GM19324 (cell line): ENCODE data around the gene TGFBR1.
"Not testable (repeated sequence)": the region's sequence is repeated elsewhere in the genome, so short reads cannot be mapped to it uniquely, and the experiment has no call there.

Experiments used
- ATAC-seq: cut with Tn5 transposase; IDR thresholded peaks from one replicate; pipeline ENCODE4 v1.9.1; 2021; ENCODE audit warnings: mild to moderate bottlenecking, moderate library complexity; ENCODE audit not compliant: unreplicated experiment, low FRiP score

Gene TGFBR1

GRCh38 chr9:99075246-99075912 lies 29.5 kb upstream of the TGFBR1 start:
- ATAC-seq = no peak

- no peak for ATAC-seq
Observed at GRCh38 chr9:99076030-99076429, 28.9 kb upstream of the TGFBR1 start.

GRCh38 chr9:99076483-99077171 lies 28.3 kb upstream of the TGFBR1 start:
- ATAC-seq = no peak

GRCh38 chr9:99078717-99079116 lies 26.2 kb upstream of the TGFBR1 start:
- no peak for ATAC-seq

- no peak for ATAC-seq
Observed at GRCh38 chr9:99079542-99079941, 25.4 kb upstream of the TGFBR1 start.

- ATAC-seq = no peak
Observed at GRCh38 chr9:99083051-99083450, 21.9 kb upstream of the TGFBR1 start.

GRCh38 chr9:99085949-99086948 lies 18.7 kb upstream of the TGFBR1 start:
- no peak for ATAC-seq

- no peak for ATAC-seq
Observed at GRCh38 chr9:99087462-99087861, 17.5 kb upstream of the TGFBR1 start.

- no peak for ATAC-seq
Observed at GRCh38 chr9:99090336-99091130, 14.4 kb upstream of the TGFBR1 start.

- ATAC-seq = no peak
Observed at GRCh38 chr9:99092643-99093491, 12.0 kb upstream of the TGFBR1 start.

- ATAC-seq = no peak
Observed at GRCh38 chr9:99093492-99093791, 11.5 kb upstream of the TGFBR1 start.

GRCh38 chr9:99095565-99095964 lies 9.3 kb upstream of the TGFBR1 start:
- no peak for ATAC-seq

- no peak for ATAC-seq
Observed at GRCh38 chr9:99096409-99096808, 8.5 kb upstream of the TGFBR1 start.

- ATAC-seq = not testable (repeated sequence)
Observed at GRCh38 chr9:99099806-99100585, 4.9 kb upstream of the TGFBR1 start.

- no peak for ATAC-seq
Observed at GRCh38 chr9:99101271-99101670, 3.6 kb upstream of the TGFBR1 start.

- no peak for ATAC-seq
Observed at GRCh38 chr9:99101812-99102211, 3.1 kb upstream of the TGFBR1 start.

- ATAC-seq = no peak
Observed at GRCh38 chr9:99103054-99103895, 1.6 kb upstream of the TGFBR1 start.

- ATAC-seq = no peak
Observed at GRCh38 chr9:99103901-99104458, 933 bp upstream of the TGFBR1 start.
